AG09319 (cell line): Measurements from ENCODE around the gene OOSP3.
"Not testable (repeated sequence)": the region's sequence is repeated elsewhere in the genome, so short reads cannot be mapped to it uniquely, and the experiment has no call there.

ENCODE experiments used
- DNase-seq: peaks from one replicate; pipeline ENCODE4 v3.0.0-alpha.2; 2010; ENCODE audit warnings: low read depth; ENCODE audit errors: extremely low read depth
- TF ChIP-seq, protein P1 (sequence below): IDR thresholded peaks from 2 replicates; pipeline ENCODE4 v1.5.1; 2011; ENCODE audit warnings: low read depth, mild to moderate bottlenecking, inconsistent platforms, low read length, moderate library complexity

The OOSP3 gene

GRCh38 chr11:59846556-59846955 is 32.0 kb upstream of the OOSP3 start:
- TF ChIP-seq, protein P1, sequence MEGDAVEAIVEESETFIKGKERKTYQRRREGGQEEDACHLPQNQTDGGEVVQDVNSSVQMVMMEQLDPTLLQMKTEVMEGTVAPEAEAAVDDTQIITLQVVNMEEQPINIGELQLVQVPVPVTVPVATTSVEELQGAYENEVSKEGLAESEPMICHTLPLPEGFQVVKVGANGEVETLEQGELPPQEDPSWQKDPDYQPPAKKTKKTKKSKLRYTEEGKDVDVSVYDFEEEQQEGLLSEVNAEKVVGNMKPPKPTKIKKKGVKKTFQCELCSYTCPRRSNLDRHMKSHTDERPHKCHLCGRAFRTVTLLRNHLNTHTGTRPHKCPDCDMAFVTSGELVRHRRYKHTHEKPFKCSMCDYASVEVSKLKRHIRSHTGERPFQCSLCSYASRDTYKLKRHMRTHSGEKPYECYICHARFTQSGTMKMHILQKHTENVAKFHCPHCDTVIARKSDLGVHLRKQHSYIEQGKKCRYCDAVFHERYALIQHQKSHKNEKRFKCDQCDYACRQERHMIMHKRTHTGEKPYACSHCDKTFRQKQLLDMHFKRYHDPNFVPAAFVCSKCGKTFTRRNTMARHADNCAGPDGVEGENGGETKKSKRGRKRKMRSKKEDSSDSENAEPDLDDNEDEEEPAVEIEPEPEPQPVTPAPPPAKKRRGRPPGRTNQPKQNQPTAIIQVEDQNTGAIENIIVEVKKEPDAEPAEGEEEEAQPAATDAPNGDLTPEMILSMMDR, result no peak
- DNase-seq, result no peak

DNA sequence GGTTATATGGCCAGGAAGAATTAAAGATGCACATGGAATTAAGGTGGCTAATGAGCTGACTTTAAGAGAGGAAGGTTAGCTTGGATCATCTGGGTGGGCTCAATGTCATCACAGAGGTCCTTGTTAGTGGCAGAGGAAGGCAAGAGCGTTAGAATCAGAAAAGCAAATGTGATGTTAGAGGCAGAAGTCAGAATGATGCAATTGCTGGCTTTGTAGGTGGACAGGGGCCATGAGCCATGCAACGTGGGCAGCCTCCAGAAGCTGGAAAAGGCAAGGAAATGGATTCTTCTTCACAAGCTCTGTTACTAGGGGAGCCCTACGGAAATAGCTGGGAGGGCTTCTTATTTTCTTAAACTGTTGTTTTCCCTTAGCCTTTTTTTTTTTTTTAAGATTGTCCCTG is 31.0 kb upstream of the OOSP3 start:
- TF ChIP-seq, protein P1, result no peak
- DNase-seq, result no peak

DNA sequence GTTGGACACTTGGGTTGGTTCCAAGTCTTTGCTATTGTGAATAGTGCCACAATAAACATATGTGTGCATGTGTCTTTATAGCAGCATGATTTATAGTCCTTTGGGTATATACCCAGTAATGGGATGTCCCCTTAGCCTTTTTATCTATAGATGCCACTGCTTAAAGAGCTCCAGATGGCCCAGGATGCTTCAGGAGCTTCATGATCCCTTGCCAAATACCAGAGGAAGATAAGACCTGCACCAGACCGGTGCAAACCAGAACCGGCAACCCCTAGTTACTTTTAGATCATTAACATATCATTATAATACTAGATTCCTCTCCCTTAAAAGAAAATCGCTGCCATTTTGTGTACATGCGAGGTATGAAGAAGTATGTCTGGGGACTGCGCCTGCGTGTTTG is 30.1 kb upstream of the OOSP3 start:
- not testable (repeated sequence) for DNase-seq

DNA sequence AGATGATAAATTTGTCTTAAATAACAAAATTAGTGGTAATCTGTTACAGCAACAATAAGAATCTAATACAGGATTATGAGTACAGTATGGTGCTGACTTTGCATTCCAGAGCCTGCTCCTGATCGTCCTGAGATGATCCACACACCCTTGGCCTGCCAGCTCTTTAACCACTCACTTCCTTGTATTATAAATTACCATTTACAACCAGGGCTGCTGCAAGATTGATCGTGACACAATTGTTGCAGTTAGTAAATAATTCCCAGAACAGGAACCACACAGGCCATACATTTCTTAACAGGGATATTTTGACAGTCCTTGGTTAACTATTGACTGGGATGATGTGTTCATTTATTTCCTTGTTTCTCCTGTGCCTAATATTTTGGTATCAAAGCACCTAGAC is 29.5 kb upstream of the OOSP3 start:
- DNase-seq, result no peak
- TF ChIP-seq, protein P1, result no peak

DNA sequence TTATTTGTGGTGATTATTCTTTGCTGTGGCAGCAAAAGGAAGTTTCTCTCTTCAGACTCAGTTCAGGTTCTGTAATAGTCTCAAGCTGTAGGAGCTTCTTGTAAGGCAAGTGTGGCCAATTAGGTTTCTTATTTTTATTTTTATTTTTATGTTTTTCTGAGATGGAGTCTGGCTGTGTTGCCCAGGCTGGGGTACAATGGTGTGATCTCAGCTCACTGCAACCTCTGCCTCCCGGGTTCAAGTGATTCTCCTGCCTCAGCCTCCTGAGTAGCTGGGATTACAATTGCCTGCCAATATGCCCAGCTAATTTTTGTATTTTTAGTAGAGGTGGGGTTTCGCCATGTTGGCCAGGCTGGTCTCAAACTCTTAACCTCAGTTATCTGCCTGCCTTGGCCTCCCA is 29.0 kb upstream of the OOSP3 start:
- not testable (repeated sequence) for DNase-seq

DNA sequence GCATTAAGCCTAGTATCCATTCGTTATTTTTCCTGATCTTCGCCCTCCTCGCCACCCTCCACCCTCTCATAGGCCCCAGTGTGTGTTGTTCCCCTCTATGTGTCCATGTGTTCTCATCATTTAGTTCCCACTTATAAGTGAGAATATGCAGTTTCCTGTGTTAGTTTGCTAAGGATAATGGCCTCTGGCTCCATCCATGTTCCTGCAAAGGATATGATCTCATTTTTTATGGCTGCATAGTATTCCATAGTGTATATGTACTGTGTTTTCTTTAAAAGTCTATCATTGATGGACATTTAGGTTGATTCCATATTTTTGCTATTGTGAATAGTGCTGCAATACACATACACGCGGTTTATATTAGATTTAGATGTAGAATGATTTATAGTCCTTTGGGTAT is 27.2 kb upstream of the OOSP3 start:
- DNase-seq, result not testable (repeated sequence)

DNA sequence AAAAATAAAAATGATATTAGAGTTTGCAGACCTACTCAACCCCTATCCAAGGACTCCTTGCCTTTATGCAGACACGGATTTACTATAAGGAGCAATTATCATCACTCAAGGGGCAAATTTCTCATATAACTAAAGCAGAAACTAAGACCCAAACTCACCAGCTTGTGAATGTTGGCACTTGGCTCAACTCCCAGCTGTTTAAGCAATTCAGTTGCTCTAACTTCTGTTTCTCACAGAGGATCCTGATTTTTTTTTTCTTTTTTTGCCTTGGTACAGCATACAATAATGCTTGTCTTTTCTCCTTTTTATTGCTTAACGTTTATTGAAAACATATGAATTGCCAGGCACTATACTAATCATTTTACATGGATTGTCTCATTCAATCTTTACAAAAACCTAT is 23.7 kb upstream of the OOSP3 start:
- TF ChIP-seq, protein P1, result no peak
- DNase-seq, result no peak

DNA sequence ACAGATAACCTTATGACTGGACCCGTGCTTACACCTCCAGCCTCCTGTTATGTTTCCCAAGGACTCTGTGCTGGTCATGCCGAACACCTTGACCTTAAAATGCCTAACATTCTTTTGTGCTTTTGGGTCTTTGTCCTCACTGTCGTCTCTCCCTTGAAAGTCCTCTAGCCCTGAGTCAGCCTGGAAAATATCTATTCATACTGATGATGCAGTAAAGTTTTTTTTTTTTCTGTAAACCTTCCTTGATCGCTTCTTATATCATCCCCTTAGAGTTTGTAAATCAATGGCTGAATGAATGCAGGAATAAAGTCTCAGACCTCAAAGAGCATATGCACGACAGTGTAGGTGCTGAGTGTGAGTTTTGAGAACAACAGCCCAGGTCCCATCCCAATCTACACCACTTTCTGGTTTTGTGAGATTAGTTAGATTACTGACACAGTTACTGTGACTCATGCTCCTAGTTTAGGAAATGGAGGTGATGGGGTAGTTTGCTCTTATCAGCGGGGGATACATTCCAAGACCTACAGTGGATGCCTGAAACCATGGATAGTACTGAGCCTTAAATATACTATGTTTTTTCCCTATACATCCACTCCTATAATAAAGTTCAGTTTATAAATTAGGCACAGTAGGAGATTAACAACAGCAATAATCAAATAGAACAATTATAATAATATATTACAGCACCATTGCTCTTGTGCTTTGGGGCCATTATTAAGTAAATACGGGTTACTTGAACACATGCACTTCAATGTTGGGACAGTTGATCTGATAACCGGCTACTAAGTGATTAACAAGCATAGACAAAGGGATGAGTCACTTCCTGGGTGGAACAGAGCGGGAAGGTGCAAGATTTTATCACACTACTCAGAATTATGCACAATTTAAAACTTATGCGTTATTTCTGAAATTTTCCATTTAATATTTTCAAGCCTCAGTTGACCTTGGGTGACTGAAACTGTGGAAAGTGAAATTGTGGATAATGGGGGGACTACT is 20.8 kb upstream of the OOSP3 start:
- no peak for DNase-seq

More for the DNA sequence above, 20.8 kb upstream of the OOSP3 start:
- TF ChIP-seq, protein P1, result no peak
